Hepatocyte (in vitro differentiated cells): Measurements from ENCODE around the gene EVA1A.

Experiments used
- EZH2 ChIP-seq: fragments of 200-600 bp; sonication (generic); IDR thresholded peaks from 2 replicates; pipeline ENCODE4 v1.6.1; 2016; ENCODE audit warnings: antibody characterized with exemption, mild to moderate bottlenecking, borderline replicate concordance
- TF ChIP-seq, protein P1 (sequence below): fragments of 200-600 bp; sonication (generic); IDR thresholded peaks from 2 replicates; pipeline ENCODE4 v1.5.1; 2016; ENCODE audit warnings: antibody characterized with exemption, mild to moderate bottlenecking; ENCODE audit not compliant: poor library complexity

DNA sequence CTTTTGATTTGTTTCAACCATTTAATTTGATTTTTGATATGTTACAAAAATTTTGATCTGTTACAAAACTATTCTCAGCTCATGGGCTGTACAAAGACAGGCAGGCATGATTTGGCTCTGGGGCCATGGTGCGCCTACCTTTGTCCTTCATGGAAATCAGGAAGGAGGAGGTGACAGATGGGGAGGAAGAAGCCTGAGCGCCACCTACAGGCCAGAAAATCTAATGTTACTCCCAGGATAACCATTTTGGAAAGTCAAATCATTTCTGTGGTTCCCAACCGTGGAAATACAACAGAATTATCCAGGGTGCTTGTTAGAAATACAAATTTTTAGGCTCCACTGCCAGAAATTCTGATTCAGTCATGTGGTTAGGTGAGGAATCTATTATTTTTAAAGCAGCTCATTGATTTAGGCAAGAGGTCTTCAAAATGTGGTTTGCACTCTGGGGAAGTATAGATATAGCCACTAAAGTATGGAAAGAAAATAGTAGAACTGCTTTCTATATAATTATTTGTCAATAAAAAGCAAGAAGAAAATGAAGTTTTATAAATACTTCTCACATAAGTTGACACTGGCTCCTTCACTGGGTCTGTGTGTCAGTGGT is 93.9 kb downstream of the EVA1A start:
- TF ChIP-seq, protein P1, sequence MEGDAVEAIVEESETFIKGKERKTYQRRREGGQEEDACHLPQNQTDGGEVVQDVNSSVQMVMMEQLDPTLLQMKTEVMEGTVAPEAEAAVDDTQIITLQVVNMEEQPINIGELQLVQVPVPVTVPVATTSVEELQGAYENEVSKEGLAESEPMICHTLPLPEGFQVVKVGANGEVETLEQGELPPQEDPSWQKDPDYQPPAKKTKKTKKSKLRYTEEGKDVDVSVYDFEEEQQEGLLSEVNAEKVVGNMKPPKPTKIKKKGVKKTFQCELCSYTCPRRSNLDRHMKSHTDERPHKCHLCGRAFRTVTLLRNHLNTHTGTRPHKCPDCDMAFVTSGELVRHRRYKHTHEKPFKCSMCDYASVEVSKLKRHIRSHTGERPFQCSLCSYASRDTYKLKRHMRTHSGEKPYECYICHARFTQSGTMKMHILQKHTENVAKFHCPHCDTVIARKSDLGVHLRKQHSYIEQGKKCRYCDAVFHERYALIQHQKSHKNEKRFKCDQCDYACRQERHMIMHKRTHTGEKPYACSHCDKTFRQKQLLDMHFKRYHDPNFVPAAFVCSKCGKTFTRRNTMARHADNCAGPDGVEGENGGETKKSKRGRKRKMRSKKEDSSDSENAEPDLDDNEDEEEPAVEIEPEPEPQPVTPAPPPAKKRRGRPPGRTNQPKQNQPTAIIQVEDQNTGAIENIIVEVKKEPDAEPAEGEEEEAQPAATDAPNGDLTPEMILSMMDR: peak; percentile 42
- TF ChIP-seq EZH2: no peak
